IgD-negative memory B cell (primary cell): ENCODE results near the gene METTL25B. TPM values are rescaled to one million over a fixed set of nuclear protein-coding genes. Genes with fewer than 3 reads are reported as not detected.

Source experiments
- H3K27ac Mint-ChIP-seq, 3 donors: one replicate each; pipeline ENCODE4 v1.8.0; 2020 to 2022; ENCODE audit warnings: mild to moderate bottlenecking in 3 of 3, mixed read lengths in 3 of 3, moderate library complexity in 1 of 3
- H3K27me3 Mint-ChIP-seq: one replicate; pipeline ENCODE4 v1.8.0; 2021; ENCODE audit warnings: mixed read lengths
- H3K36me3 Mint-ChIP-seq: one replicate; pipeline ENCODE4 v1.8.0; 2020; ENCODE audit warnings: mild to moderate bottlenecking, mixed read lengths
- H3K4me1 Mint-ChIP-seq, 3 donors: one replicate each; pipeline ENCODE4 v1.8.0; 2020 to 2022; ENCODE audit warnings: mixed read lengths in 3 of 3, mild to moderate bottlenecking in 1 of 3
- H3K4me3 Mint-ChIP-seq, 4 donors: one replicate each; pipeline ENCODE4 v1.8.0; 2020 to 2022; ENCODE audit warnings: mild to moderate bottlenecking in 4 of 4, mixed read lengths in 4 of 4, moderate library complexity in 3 of 4
- H3K9me3 Mint-ChIP-seq, 3 donors: one replicate each; pipeline ENCODE4 v1.8.0; 2020 to 2021; ENCODE audit warnings: mixed read lengths in 3 of 3, mild to moderate bottlenecking in 1 of 3
- polyA plus RNA-seq: library from polyadenylated mRNA; unstranded; fragments of 300-500 nt; fragmentation: Illumina TruSeq; gene quantifications from one replicate; pipeline ENCODE4 v1.2.3, GENCODE V29; 2021

METTL25B gene
- polyA plus RNA-seq, 1 donor from 2014 or later, result 11.5 TPM

GRCh38 chr1:156728599-156729462, 562 bp downstream of the METTL25B start, which contains the start of gene ISG20L2:
TSS of gene ISG20L2 (minus strand) at chr1:156728766. CDS start at chr1:156727652, 1,114 bp downstream.
- Mint-ChIP-seq H3K27me3 (peaks cover 2% of the 10 kb centered on the region), H3K4me3 (peak within 1 kb of the TSS in 1 of 4 donors; percentile 68), H3K4me1 (peaks cover 17 to 30% (median 23%) of the 10 kb centered on the region in 3 donors), H3K9me3 (no peaks in the 10 kb centered on the region), H3K36me3 (peaks cover 2% of the 10 kb centered on the region), H3K27ac (peak within 1 kb of the TSS in 2 of 3 donors; percentile 97 to 98)

GRCh38 chr1:156733989-156734584, 5.8 kb downstream of the METTL25B start:
- Mint-ChIP-seq H3K36me3 (peaks cover 4% of the 10 kb centered on the region), H3K9me3 (no peaks in the 10 kb centered on the region), H3K27me3 (no peaks in the 10 kb centered on the region), H3K4me1 (peaks cover 9 to 21% (median 14%) of the 10 kb centered on the region in 3 donors), H3K27ac (no peak overlapping the region), H3K4me3 (peak overlapping the region in 1 of 4 donors; percentile 38)

- Mint-ChIP-seq H3K27ac (peak overlapping the region in 2 of 3 donors; percentile 69 to 91), H3K27me3 (no peaks in the 10 kb centered on the region), H3K4me3 (peak overlapping the region in 1 of 4 donors; percentile 94), H3K36me3 (peaks cover 4% of the 10 kb centered on the region), H3K4me1 (peaks cover 11 to 23% (median 23%) of the 10 kb centered on the region in 3 donors), H3K9me3 (no peaks in the 10 kb centered on the region)
These were observed 10.1 kb downstream of the METTL25B start for GRCh38 chr1:156738407-156738806.

GRCh38 chr1:156738916-156739315, 10.6 kb downstream of the METTL25B start:
- Mint-ChIP-seq H3K9me3 (no peaks in the 10 kb centered on the region), H3K27me3 (no peaks in the 10 kb centered on the region), H3K4me3 (peak overlapping the region in 3 of 4 donors; percentile 41 to 94 (median 50)), H3K27ac (peak overlapping the region in 2 of 3 donors; percentile 69 to 91), H3K4me1 (peaks cover 11 to 23% (median 23%) of the 10 kb centered on the region in 3 donors), H3K36me3 (peaks cover 4% of the 10 kb centered on the region)

GRCh38 chr1:156740237-156740740, 12.0 kb downstream of the METTL25B start:
- peak overlapping the region; percentile 89 to 98 (median 96) for H3K27ac Mint-ChIP-seq
- no peaks in the 10 kb centered on the region for H3K9me3 Mint-ChIP-seq
- H3K27me3 Mint-ChIP-seq, result no peaks in the 10 kb centered on the region
- H3K36me3 Mint-ChIP-seq, result peaks cover 4% of the 10 kb centered on the region
- peak overlapping the region; percentile 94 to 99 (median 97) for H3K4me3 Mint-ChIP-seq
- peaks cover 11 to 25% (median 22%) of the 10 kb centered on the region in 3 donors for H3K4me1 Mint-ChIP-seq

- Mint-ChIP-seq H3K36me3 (peaks cover 6% of the 10 kb centered on the region), H3K4me1 (peaks cover 13 to 29% (median 18%) of the 10 kb centered on the region in 3 donors), H3K27ac (peak within 1 kb of the TSS; percentile 89 to 98 (median 96)), H3K9me3 (no peaks in the 10 kb centered on the region), H3K27me3 (no peaks in the 10 kb centered on the region), H3K4me3 (peak within 1 kb of the TSS; percentile 94 to 99 (median 97))
These were observed 12.6 kb downstream of the METTL25B start, which contains the start of gene MRPL24 for GRCh38 chr1:156740741-156741480. TSS of gene MRPL24 (minus strand) at chr1:156741088. CDS start at chr1:156738704, 2,384 bp downstream.

GRCh38 chr1:156741481-156741983, 13.3 kb downstream of the METTL25B start:
- Mint-ChIP-seq H3K9me3 (no peaks in the 10 kb centered on the region), H3K4me1 (peaks cover 13 to 31% (median 24%) of the 10 kb centered on the region in 3 donors), H3K27me3 (no peaks in the 10 kb centered on the region), H3K4me3 (peak overlapping the region; percentile 94 to 99 (median 97)), H3K36me3 (peaks cover 6% of the 10 kb centered on the region), H3K27ac (peak overlapping the region; percentile 89 to 98 (median 96))

GRCh38 chr1:156742017-156742416, 13.7 kb downstream of the METTL25B start:
- no peaks in the 10 kb centered on the region for H3K27me3 Mint-ChIP-seq
- H3K9me3 Mint-ChIP-seq, result no peaks in the 10 kb centered on the region
- H3K36me3 Mint-ChIP-seq, result peaks cover 6% of the 10 kb centered on the region
- H3K4me1 Mint-ChIP-seq, result peaks cover 15 to 32% (median 24%) of the 10 kb centered on the region in 3 donors
- H3K27ac Mint-ChIP-seq, result peak overlapping the region; percentile 89 to 98 (median 96)
- peak overlapping the region in 2 of 4 donors; percentile 17 to 94 for H3K4me3 Mint-ChIP-seq

GRCh38 chr1:156742801-156743200, 14.5 kb downstream of the METTL25B start:
- Mint-ChIP-seq H3K4me1 (peaks cover 21 to 37% (median 31%) of the 10 kb centered on the region in 3 donors), H3K27ac (peak overlapping the region in 2 of 3 donors; percentile 4 to 89), H3K4me3 (peak overlapping the region in 2 of 4 donors; percentile 23 to 27), H3K27me3 (no peaks in the 10 kb centered on the region), H3K9me3 (no peaks in the 10 kb centered on the region), H3K36me3 (peaks cover 6% of the 10 kb centered on the region)

GRCh38 chr1:156743367-156744302, 15.4 kb downstream of the METTL25B start:
- peak overlapping the region in 1 of 4 donors; percentile 39 for H3K4me3 Mint-ChIP-seq
- H3K27ac Mint-ChIP-seq, result peak overlapping the region; percentile 23 to 89 (median 59)
- no peaks in the 10 kb centered on the region for H3K27me3 Mint-ChIP-seq
- H3K4me1 Mint-ChIP-seq, result peaks cover 30 to 44% (median 38%) of the 10 kb centered on the region in 3 donors
- H3K9me3 Mint-ChIP-seq, result no peaks in the 10 kb centered on the region
- peaks cover 6% of the 10 kb centered on the region for H3K36me3 Mint-ChIP-seq

- H3K4me3 Mint-ChIP-seq, result peak overlapping the region in 1 of 4 donors; percentile 41
- H3K27ac Mint-ChIP-seq, result peak overlapping the region in 1 of 3 donors; percentile 59
- peaks cover 34 to 47% (median 41%) of the 10 kb centered on the region in 3 donors for H3K4me1 Mint-ChIP-seq
- peaks cover 4% of the 10 kb centered on the region for H3K36me3 Mint-ChIP-seq
- H3K27me3 Mint-ChIP-seq, result no peaks in the 10 kb centered on the region
- no peaks in the 10 kb centered on the region for H3K9me3 Mint-ChIP-seq
These were observed 16.1 kb downstream of the METTL25B start for GRCh38 chr1:156744344-156744743.

- Mint-ChIP-seq H3K27me3 (no peaks in the 10 kb centered on the region), H3K4me1 (peaks cover 39 to 53% (median 42%) of the 10 kb centered on the region in 3 donors), H3K36me3 (peaks cover 4% of the 10 kb centered on the region), H3K27ac (peak overlapping the region in 2 of 3 donors; percentile 26 to 86), H3K9me3 (no peaks in the 10 kb centered on the region), H3K4me3 (peak overlapping the region in 1 of 4 donors; percentile 88)
These were observed 16.6 kb downstream of the METTL25B start for GRCh38 chr1:156744786-156745419.

GRCh38 chr1:156745881-156746280, 17.6 kb downstream of the METTL25B start:
- peak overlapping the region; percentile 65 to 95 (median 86) for H3K27ac Mint-ChIP-seq

More at GRCh38 chr1:156745881-156746280, 17.6 kb downstream of the METTL25B start:
- no peaks in the 10 kb centered on the region for H3K27me3 Mint-ChIP-seq
- peaks cover 4% of the 10 kb centered on the region for H3K36me3 Mint-ChIP-seq
- H3K4me3 Mint-ChIP-seq, result peak overlapping the region in 1 of 4 donors; percentile 88
- H3K9me3 Mint-ChIP-seq, result no peaks in the 10 kb centered on the region
- peaks cover 46 to 52% (median 47%) of the 10 kb centered on the region in 3 donors for H3K4me1 Mint-ChIP-seq
